Measurements from ENCODE around the gene ZNF784.
"Not testable (repeated sequence)": the region's sequence is repeated elsewhere in the genome, so short reads cannot be mapped to it uniquely, and the experiment has no call there.

The ZNF784 gene

DNA sequence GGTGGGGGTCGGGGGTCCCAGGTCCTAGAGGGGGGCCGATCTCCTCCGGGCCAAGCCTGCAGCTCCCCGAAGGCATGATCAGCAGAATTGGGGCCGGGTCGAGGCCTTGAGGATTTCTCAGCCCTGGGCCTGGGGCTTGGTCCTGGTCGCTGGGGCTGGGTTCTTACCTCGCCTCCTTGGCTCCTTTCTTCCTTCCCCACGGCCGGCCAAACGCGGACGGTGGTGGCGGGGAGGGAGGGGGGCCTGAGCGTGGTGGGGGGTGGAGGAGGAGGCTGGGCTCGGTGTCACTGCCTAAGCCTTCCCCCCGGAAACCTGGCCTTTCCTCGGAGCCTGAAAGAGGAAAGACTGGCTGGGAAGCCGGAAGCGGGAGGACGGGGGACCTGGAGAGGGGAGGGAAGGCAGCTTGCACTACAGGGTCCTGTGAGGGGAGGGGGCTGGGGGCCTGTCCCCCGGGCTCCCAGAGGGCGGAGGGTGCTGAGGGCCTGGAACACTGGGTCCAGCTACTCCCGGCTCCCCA lies 43.7 kb downstream of the ZNF784 start, which contains the start of gene ZNF579:
ZNF579 (minus strand) TSS at position 221 of the 517 bp plus-strand sequence. CDS start 1,209 bp downstream, outside the sequence.
- DNase-seq, result no peak

DNA sequence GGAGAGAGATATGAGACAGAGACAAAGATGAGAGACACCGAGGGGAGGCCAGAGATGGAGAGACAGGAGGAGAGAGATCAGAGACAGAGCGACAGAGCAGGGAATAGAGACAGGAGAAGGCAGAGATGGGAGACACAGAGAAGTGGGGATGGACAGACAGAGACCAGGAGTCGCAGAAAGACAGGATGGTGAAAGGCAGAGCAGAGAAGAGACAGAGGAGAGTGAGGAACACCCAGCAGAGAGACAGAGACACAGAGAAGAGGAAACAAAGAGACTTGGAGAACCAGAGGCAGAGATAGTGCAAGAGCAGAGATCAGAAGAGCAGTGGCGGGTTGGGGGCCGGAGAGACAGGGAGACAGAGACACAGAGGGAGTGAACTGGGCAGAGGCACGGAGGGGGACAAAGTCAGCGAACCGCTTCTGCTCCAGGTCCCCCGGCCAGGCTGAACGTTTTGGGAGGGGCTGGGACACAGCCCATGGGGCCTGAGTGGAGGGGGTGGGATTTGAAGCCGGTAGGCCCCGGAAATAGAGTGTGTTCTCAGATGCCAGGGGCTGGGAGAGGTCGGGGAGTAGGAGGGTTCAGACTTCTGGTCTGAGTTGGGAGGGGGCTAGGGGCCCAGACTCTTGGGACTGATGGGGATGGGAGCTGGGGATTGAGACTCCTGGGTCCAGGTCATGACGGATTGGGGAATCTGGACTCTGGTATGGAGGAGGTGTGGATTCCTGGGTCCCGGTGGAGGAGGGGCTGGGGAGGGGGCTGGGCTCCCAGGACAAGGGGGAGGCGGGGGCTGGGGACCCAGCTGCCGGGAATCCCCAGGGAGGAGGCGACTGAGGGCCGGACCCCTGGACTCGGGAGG lies 44.4 kb downstream of the ZNF784 start:
- DNase-seq, result no peak

DNA sequence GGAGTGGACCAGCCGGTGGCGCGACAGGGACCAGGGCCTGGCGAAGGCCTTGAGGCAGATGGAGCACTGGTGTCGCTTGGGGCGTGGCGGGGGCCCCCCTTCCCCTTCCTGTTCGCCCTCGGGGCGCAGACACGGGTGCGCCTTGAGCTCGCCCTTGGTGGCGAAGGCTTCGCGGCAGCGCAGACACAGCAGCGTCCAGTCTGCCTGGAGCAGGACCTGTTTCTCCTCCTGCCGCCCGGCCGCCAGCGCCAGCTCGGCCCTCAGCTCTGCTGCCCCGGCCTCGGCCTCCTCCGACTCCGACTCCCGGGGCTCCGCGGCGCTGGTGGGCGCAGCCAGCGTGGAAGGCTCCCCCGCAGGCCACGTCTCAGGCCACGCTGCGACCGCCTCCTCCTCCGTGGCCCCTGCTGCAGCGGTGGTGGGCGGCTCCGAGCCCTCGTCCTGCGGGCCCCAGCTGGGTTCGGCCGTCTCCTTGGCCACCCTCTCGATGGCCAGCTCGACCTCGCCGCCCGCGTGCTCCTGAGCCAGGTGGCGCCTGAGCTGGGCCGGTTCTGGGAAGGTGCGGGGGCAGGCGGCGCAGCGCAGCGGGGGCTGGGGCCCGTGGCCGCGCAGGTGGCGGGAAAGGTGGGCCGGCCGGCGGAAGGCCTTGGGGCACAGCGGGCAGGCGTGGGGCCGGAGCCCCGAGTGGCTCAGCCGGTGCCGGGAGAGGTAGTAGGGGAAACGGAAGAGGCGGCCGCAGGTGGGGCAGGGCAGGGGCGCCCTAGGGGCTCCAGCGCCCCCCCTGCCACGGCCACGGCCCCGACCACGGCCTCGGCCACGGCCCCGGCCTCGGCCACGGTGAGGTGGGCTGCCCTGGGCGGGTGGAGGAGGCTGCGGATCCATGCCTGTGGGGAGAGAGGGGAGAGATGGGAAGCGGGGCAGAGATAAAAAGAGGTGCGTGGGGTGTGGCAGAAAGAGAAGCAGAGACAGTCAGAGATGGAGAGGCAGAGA lies 45.3 kb downstream of the ZNF784 start:
- DNase-seq, result no peak

DNA sequence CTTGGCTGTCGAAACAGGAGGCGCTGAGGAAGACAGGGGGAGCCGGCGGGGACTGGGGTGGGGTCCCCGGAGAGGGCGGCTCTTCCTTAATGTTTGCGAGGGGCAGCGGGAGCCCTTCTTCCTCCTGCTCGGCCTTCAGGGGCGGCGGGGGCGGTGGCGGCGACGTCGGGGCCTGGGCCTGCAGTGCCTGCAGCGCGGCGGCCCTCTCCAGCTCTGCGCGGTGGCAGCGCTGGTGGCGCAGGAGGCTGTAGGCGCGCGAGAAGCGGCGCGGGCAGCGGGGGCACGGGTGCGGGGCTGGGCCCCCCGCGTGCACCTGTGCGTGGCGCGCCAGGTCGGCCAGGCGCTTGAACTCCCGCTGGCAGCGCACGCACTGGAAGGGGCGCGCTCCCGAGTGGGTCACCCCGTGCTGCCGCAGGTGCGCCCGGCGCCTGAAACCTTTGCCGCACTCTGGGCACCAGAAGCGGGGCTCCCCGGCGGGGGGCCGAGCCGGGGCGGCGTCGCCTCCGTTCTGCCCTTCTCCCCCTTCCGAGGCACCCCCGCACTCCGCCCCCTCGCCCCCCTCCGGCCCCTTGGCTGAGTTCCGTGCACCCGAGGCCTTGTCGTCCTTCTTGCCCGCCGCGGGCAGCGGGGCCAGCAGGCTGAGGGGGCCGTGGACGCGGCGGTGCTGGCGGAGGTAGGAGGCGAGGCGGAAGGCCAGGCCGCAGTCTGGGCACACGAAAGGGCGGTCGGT lies 46.2 kb downstream of the ZNF784 start:
- DNase-seq, result no peak

GRCh38 chr19:55576746-55577145 lies 47.6 kb downstream of the ZNF784 start:
- no peak for DNase-seq

- not testable (repeated sequence) for DNase-seq
These were observed 50.4 kb downstream of the ZNF784 start for GRCh38 chr19:55573929-55574328.
